Osteoblast (primary cell): ENCODE measurements around the gene SHMT2. TPM values are rescaled to one million over a fixed set of nuclear protein-coding genes. Genes with fewer than 3 reads are reported as not detected.

Experiments used
- DNase-seq: peaks from one replicate; pipeline ENCODE4 v3.0.0; 2011; ENCODE audit warnings: low spot score, mixed read lengths; ENCODE audit not compliant: insufficient read length; ENCODE audit errors: missing footprints
- H2AFZ ChIP-seq: 2 replicates; pipeline ENCODE4 v1.6.0; 2011; ENCODE audit warnings: mild to moderate bottlenecking, low read length
- H3K27ac ChIP-seq: 2 replicates; pipeline ENCODE4 v1.5.1; 2011; ENCODE audit warnings: mild to moderate bottlenecking, low read depth, low read length, moderate library complexity
- H3K27me3 ChIP-seq: 2 replicates; pipeline ENCODE4 v1.6.0; 2012; ENCODE audit warnings: mild to moderate bottlenecking, control low read depth, inconsistent platforms, low read length, moderate library complexity; ENCODE audit not compliant: insufficient read depth
- H3K36me3 ChIP-seq: 2 replicates; pipeline ENCODE4 v1.5.1; 2011; ENCODE audit warnings: mild to moderate bottlenecking, low read length, control low read depth, moderate library complexity; ENCODE audit not compliant: insufficient read depth
- H3K4me1 ChIP-seq: 2 replicates; pipeline ENCODE4 v1.5.1; 2011; ENCODE audit warnings: mild to moderate bottlenecking, low read length, control low read depth, moderate library complexity; ENCODE audit not compliant: insufficient read depth
- H3K4me2 ChIP-seq: 2 replicates; pipeline ENCODE4 v1.6.0; 2011; ENCODE audit warnings: mild to moderate bottlenecking, low read length; ENCODE audit not compliant: insufficient read depth
- H3K4me3 ChIP-seq: fragments of 200-600 bp; sonication (generic); 3 replicates; pipeline ENCODE4 v1.5.1; 2012; ENCODE audit warnings: mild to moderate bottlenecking, low read length, inconsistent platforms; ENCODE audit not compliant: insufficient read depth
- H3K79me2 ChIP-seq: 2 replicates; pipeline ENCODE4 v1.6.0; 2012; ENCODE audit warnings: mild to moderate bottlenecking, low read length, control low read depth, inconsistent platforms; ENCODE audit not compliant: insufficient read depth
- H3K9me3 ChIP-seq: 2 replicates; pipeline ENCODE4 v1.5.1; 2011; ENCODE audit warnings: low read depth, low read length, control low read depth
- H4K20me1 ChIP-seq: 2 replicates; pipeline ENCODE4 v1.6.0; 2012; ENCODE audit warnings: mild to moderate bottlenecking, low read length, control low read depth; ENCODE audit not compliant: insufficient read depth
- CTCF ChIP-seq: IDR thresholded peaks from 2 replicates; pipeline ENCODE4 v1.5.1; 2011; ENCODE audit warnings: mild to moderate bottlenecking, low read depth, low read length, moderate library complexity; ENCODE audit errors: extremely low read depth
- total RNA-seq: library from RNA; depleted of rRNA; stranded (reverse); fragments of >200 nt; gene quantifications from 2 replicates; pipeline ENCODE4 v1.2.3, GENCODE V29; 2012

SHMT2 gene
- total RNA-seq, 1 donor: 408 TPM

GRCh38 chr12:57233357-57234232 is 4.1 kb downstream of the SHMT2 start:
- Histone ChIP-seq H3K9me3 (no peaks in the 10 kb centered on the region), H3K79me2 (peaks cover 38% of the 10 kb centered on the region), H3K27ac (peak overlapping the region; percentile 72), H4K20me1 (peaks cover 45% of the 10 kb centered on the region), H2AFZ (no peak overlapping the region), H3K4me1 (peaks cover 50% of the 10 kb centered on the region), H3K36me3 (peaks cover 37% of the 10 kb centered on the region), H3K4me3 (no peak overlapping the region), H3K27me3 (peaks cover 10% of the 10 kb centered on the region), H3K4me2 (no peak overlapping the region)
- peak; percentile 94 for DNase-seq
- TF ChIP-seq CTCF: no peak

- no peaks in the 10 kb centered on the region for H3K9me3 ChIP-seq
- no peak overlapping the region for H3K4me2 ChIP-seq
- no peak for TF ChIP-seq CTCF
- H3K27me3 ChIP-seq: peaks cover 14% of the 10 kb centered on the region
- peaks cover 38% of the 10 kb centered on the region for H3K79me2 ChIP-seq
- H2AFZ ChIP-seq: no peak overlapping the region
- H3K4me3 ChIP-seq: no peak overlapping the region
- peak overlapping the region; percentile 72 for H3K27ac ChIP-seq
- no peak for DNase-seq
- H3K4me1 ChIP-seq: peaks cover 47% of the 10 kb centered on the region
- H3K36me3 ChIP-seq: peaks cover 37% of the 10 kb centered on the region
- H4K20me1 ChIP-seq: peaks cover 45% of the 10 kb centered on the region
Measured at GRCh38 chr12:57234233-57234570, 4.7 kb downstream of the SHMT2 start.

- H3K4me3 ChIP-seq: no peak overlapping the region
- peaks cover 45% of the 10 kb centered on the region for H4K20me1 ChIP-seq
- no peaks in the 10 kb centered on the region for H3K9me3 ChIP-seq
- H3K4me1 ChIP-seq: peaks cover 49% of the 10 kb centered on the region
- TF ChIP-seq CTCF: no peak
- H3K27ac ChIP-seq: peak overlapping the region; percentile 72
- DNase-seq: peak; percentile 82
- H2AFZ ChIP-seq: no peak overlapping the region
- H3K79me2 ChIP-seq: peaks cover 37% of the 10 kb centered on the region
- peaks cover 37% of the 10 kb centered on the region for H3K36me3 ChIP-seq
- H3K4me2 ChIP-seq: no peak overlapping the region
- H3K27me3 ChIP-seq: peaks cover 14% of the 10 kb centered on the region
Measured at GRCh38 chr12:57234571-57235016, 5.1 kb downstream of the SHMT2 start.

- H4K20me1 ChIP-seq: peaks cover 45% of the 10 kb centered on the region
- H3K4me3 ChIP-seq: no peak overlapping the region
- no peak for TF ChIP-seq CTCF
- H3K9me3 ChIP-seq: no peaks in the 10 kb centered on the region
- peaks cover 55% of the 10 kb centered on the region for H3K4me1 ChIP-seq
- H3K27ac ChIP-seq: peak overlapping the region; percentile 72
- H3K36me3 ChIP-seq: peaks cover 37% of the 10 kb centered on the region
- H3K27me3 ChIP-seq: peaks cover 14% of the 10 kb centered on the region
- DNase-seq: peak; percentile 90
- no peak overlapping the region for H3K4me2 ChIP-seq
- H3K79me2 ChIP-seq: peaks cover 31% of the 10 kb centered on the region
- no peak overlapping the region for H2AFZ ChIP-seq
Measured at GRCh38 chr12:57235017-57235727, 5.7 kb downstream of the SHMT2 start.
